Stimulated activated CD8-positive, alpha-beta memory T cell treated with anti-CD3 and anti-CD28 coated beads, Interleukin-7, amount 100 ng/mL, for 4 hours (primary cell): ENCODE data around the gene GRIK2.

Experiments
- DNase-seq, 2 donors: peaks; one replicate each; pipeline ENCODE4 v3.0.0-alpha.2; 2020; ENCODE audit warnings: low read depth in 2 of 2

Gene GRIK2

DNA sequence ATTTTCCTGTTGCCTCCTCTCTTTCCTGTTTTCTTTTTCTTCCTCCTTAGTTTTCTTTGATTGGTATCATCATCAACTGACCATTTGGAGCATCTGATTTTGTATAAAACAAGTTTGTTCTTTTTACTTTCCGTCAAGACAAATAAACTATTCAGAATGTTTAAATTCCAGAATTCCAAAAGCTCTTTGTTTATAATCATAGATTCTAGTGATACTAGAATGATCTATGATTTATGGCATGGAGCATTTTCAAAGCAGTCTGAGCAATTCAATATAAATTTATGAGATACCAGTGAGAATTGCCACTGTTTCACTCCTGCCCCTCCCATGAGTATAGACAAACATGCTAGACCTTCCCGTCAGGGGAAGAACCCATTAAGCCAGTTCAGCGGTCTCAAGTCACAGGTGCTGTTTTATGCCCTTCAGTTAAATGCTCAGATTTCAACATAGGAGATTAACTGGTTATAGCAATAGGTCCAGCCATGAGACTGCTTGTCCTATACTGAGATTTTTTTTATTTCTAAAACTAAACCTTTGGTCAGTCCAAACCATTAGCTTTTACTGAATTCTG lies 60.7 kb downstream of the GRIK2 start:
- DNase-seq, result no peak

DNA sequence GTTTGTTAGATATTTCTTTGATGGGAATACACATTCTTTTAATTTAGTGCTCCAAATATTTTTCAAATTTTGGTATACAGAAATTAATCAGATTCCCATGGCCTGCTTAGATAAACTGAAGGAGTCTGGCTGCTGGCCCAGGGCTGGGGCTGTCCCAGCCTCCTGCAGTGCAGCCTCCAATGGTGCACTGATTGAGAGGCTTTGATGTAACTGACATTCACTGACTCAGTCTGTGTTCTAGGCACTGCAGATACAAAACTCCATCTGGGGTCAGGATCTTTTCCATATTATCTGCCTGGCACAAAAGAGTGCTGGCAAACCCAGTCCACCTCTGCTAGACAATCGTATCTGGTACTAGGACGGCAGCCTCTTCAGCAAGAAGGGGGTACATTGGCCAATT lies 64.8 kb downstream of the GRIK2 start:
- no peak for DNase-seq

DNA sequence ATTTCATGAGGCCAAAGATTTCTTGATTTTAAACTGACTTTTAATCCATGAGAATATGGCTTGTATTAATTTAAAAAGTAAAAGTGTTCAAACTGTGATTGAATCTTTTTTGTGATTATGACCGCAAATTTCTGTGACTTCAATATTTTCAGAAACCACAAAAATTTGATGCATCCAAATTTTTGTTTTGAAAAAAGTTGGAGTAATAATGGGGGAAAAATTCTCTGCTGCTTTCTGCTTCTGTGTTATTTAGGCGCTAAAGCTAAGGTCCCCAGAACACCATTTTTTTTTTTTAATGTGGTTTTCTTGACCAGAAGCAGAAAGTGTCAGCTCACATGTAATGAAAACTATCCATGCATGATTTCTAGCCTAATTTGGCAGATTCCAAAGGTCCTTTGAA lies 65.3 kb downstream of the GRIK2 start:
- no peak for DNase-seq

DNA sequence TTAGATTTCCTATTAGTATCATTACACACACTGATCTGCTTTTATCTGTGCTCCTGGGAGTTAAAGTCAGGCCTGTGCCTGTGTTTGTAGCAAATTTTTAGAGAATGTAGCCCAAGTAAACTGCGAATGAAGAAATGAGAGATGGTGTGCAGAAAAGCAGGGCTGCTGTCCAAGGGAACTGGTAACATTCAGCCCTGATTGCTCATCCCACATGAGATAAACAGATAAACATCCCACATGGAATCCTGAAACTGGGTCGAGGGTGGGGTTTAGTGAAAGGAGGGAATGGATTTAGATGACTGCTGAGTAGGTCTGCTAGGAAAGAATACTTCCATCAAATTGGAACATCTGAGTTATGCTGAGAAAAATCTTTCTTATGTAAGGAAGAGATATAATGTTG lies 69.1 kb downstream of the GRIK2 start:
- no peak for DNase-seq

DNA sequence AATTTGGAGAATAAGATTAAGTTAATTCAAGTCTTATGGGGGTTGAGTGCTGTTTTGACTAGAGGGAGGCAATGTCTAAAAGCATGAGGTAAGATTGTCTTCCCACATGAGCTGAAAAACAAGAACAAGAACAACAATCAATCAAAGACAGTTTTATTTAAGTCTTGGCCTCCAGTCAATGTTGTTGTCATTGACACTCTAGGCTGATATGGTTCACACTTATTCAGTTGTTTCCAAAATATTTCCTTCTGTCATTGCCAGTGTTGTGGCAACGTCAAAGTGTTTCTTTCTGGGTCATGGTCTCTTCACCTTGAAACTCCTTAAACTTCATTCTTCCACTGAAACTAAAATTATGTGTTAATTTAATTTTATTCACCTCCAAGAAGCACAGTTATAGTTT lies 72.4 kb downstream of the GRIK2 start:
- DNase-seq, result no peak

DNA sequence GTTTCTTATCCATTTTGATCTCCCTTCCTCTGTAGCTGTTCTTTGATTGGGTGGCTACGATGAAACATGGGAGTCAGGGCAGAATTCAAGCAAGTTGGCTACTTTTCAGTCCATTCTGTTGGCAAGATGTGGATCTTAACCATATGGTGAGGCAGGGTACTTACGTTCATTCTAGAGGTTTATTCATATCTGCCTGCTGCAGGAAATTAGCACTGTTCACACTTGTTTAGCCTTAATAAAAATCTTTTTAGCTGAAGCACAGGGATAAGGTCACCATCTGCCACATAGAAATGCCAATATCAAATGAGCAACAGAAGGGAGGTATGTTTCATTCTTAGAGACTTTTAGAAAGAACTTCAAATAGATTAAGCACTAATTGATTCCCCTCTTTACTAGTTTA lies 83.9 kb downstream of the GRIK2 start:
- no peak for DNase-seq

DNA sequence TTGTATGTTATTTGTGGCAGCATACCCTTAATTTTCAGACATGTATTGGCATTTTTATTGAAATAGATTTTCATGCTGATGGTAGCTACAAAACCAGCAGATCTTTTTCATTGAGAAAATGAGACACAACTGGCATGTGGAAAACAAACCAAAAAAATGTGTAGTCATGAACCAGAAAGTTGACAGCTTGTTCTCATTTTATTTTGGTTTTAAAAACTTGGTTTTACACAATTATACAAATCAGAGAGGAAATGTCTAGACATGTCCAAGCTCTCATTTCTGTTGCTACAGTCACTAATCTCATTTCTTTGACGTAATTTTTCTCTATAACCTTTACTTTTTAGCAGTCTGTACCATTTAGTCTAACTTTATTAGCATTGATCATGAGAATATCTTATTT lies 85.4 kb downstream of the GRIK2 start:
- DNase-seq, result no peak

DNA sequence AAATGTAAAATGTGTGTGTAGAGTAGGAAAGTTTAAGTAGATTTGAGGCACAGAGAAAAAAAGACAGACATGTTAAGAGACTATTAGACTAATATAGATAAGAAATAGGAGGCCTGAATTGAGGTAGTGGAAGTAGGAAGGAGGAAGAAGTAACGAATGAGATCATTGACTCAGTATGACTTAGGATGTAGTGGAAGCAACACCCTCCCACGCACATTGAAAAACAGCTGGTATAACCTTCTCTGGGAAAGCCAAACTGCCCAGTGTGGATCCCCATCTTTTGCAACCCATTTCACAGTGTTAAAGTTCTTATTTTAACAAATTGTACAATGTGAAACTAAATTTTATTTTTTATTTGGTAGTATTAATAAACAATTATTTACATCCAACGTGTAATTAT lies 89.1 kb downstream of the GRIK2 start:
- no peak for DNase-seq

DNA sequence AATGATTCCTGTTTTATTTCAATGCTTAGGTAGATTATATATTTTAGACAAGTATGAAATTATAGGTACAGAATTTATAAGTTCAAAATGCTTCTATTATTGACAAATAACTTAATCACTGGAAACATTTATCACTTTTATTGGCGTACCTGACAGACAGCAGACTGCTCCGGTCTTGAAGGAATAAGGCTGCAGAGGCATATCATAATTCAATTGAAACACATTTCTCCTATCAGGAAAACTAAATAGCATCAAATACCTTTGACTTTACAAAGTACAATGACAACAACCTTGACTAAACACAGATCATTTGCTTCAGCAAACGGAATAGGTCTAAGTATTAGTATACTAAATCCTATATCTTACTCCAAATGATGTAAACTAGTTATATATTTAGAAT lies 91.3 kb downstream of the GRIK2 start:
- no peak for DNase-seq

DNA sequence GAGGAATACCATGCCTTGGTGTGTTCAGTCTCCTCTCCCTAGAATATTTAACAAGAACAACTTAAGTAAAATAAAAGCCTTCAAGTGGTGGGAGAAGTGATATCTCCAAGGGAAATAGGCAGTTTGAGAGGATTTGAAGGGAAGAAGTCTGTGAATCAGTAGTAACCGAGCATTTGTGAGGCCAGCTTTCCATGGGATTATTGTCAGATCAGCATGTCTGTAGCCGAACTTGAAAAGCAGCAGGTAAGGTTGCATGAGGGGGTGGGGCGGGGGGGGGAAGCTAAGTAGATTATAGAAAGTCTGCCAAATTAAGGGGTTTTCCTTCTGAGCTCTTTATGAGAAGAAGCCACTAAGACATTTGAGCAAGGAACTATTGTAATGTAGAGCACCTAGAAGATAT lies 92.6 kb downstream of the GRIK2 start:
- no peak for DNase-seq

DNA sequence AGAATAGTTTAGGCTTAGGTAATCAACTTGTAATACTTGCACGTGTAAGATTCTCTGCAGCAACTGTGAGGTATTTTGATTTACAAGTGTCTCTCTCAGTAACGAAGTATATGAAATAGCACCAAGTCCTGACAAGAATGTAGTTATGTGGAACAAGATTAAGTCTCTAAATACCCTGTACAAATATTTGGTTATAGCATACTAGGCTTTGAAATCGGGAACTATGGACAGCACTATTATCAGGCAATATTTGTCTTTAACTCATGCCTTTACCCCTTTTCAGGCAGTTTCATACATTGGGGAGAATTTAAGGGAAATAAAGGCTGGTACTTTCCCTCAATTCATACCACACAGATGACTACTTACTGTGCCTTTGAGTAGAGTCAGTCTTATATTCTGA lies 93.2 kb downstream of the GRIK2 start:
- no peak for DNase-seq

DNA sequence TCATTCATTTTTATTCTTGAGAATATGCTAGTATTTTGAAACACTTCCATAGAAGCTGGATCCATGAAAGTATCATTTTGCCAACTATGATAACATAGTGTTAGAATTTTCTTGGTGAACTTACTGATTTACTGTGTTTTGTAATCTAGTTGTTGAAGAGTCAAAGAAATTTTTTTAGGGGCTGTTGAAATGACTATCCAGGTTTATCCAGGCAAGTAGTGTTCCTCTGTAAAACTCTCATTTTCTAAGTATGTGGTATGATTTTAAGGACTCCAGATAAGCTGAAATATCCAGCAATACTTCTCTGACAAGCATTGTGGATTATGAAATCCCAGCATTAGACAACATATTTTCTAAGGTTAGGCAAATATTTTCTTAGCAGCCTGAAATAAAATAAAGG lies 95.9 kb downstream of the GRIK2 start:
- no peak for DNase-seq

DNA sequence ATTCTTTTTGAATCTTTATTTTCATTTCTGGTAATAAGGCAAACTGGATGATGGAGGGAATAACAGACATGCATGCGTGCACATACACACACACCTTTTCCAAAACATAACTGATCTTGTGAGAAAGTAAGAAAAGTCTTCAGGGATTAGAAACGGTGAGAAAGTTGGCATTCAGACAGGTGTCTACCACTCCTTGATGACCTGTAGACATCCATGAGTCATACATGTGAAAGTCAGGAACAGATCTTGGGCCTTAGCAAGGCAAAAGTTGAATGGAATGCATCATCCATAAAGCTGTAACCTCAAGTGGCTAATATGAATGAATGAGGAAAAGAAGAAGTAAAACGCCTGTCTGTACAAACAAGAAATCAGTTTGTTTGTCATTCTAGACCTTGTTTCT lies 97.3 kb downstream of the GRIK2 start:
- no peak for DNase-seq

DNA sequence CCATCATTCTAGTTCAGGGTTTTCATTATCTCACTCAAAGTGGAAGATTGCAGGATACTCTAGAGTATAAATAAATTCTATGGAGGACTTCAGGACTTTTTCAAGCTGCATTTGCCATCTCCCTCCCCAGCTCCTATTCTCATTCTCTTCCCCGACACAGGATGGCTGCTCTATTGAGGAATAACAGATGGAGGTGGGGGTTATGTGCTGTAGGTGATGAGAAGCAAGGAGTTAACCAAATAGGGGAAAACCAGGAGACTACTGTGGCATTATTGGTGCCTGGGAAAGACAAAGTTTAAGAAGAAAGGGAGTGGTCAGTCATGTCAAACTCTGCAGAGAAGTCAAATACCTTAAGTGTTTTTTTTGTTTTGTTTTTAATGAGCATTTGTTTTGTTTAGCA lies 109.3 kb downstream of the GRIK2 start:
- no peak for DNase-seq

DNA sequence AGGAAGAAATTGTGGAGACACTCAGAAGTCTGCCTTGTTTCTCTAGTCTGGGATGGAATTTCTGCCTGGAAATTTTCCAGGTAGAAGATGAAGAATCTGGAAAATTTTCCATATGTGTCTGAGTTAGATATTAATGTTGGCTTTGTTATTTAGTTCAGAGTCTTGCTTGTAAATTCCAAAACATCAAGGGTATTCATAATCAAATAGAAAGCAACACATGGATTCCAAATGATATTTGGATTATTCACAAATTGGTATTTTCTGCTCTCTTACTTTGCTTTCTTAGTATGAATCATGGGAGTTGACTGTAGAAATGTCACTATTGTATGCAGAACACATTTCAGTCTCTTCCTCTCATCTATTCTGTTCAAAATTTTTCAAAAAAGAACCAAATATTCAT lies 116.0 kb downstream of the GRIK2 start:
- DNase-seq, result no peak

DNA sequence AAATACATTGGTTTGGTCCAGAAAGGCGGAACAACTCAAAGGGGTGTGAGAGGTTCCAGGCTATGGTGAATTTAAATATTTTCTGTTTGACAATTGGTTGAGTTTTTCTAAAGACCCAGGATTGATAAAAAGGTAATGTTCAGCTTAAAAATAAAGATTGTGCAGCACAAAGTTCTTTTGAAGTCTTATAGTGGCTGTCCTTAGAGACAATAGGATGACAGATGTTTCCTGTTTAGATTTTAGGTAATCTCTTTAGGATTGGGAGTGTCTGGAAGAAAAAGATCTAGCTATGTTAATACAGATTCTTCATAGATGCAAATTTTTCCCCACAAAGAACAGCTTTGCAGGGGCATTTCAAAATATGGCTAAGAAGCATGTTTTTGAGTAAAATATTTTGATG lies 119.7 kb downstream of the GRIK2 start:
- no peak for DNase-seq

DNA sequence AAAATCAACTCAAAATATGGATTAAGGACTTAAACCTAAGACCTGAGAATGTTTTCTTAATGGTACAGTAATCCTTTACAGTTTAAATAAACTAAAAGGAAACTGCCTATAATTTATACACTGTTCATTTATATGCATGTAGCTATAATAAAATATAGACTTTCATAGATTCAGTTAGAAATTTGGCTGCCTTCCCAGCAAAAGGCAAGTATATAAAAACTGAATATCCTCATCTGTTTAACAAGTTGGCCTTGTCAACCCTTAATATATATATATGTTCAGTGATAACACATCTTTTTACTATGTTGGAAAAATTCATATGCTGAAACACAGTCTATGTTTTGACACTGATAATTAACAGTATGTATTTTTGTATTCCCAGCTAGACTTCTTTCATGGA lies 123.1 kb downstream of the GRIK2 start:
- no peak for DNase-seq

DNA sequence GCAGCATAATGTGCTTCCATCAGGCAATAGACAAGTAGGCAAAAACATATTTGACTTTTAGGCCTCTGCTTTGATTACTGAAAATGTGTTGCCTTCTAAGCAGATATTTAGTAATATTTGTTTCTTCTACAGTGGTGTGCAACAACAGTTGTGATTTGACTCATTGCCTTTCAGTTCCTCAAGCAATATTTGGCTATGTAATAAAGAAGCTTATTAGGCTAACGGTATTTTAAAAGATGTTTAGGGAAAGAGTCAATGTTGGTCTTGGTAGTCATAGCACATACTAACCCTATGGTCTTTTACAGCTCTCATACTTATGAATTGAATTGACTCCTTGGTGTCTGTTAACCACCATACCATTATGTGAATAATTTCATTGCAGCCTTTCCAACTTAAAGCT lies 124.1 kb downstream of the GRIK2 start:
- no peak for DNase-seq

DNA sequence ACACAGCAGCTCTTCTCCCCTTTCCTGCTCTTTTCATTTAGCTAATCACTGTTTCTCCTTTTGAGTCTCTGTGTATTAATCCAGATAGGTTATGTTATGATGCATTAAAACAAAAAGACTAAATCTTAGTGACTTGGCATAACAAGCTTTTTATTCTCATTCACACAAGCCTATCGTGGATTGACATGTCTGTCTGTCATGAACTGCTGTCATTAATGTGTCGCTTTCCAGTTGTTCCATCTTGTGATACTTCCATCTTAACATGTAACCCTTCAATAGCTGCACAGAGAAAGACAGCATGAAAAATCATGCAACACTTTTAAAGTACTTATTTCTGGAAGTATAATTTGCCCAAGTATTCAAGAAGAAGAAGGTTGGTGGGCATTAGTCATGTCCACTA lies 128.7 kb downstream of the GRIK2 start:
- DNase-seq, result no peak

DNA sequence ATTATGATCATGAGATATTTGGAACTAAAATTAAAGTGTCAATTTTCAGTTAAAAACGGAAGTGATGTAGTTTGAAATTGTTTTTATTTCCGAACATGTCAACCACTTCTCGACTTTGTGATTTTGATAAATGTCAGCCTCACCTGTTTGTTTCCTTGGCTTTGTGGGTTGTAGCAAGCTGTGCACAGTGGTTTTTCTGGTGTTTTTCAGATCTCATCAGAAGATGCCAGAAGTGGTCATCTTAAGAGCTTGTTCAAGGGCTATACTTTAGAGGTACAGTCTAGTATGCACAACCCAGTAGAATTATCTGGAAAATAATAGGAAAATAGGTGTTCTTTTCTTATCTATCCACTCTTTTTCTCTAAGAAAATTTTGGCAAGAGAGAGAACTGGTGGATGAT lies 134.0 kb downstream of the GRIK2 start:
- DNase-seq, result no peak

DNA sequence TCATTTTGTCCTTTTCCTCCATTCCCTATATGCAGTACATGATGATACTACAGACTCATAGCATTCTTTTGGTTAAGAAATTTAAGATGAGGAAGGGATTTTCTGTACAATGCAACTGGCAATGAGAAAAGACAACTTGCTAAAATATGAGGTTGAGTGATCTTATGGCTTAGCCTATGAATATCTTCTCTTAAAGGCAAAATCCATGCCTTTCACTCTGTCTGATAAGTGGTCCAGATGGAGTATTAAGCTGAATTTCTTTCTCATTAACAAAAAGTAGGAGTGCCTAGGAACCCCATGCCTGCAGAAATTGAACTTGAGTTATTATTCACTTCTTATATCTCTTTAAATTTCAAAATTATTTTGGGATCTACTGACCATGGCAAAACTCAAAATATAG lies 135.3 kb downstream of the GRIK2 start:
- no peak for DNase-seq

DNA sequence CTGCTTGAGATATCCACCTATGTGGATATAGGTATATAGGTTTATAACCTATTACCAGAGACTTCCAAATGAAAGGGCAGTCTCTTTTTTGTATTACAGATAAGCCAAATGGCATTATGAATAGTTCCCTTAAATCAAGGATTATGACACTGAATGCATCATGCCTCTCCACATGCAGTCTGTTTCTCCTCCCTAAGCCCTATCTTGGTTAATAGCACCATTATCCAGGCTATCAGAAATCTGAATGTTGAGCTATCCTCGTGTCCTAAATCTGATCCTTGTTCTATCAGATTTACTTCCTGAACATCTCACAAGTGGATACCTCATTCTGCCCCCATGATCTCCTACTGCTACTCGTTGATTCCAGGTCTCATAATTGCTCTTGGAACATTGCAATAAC lies 138.0 kb downstream of the GRIK2 start:
- no peak for DNase-seq

DNA sequence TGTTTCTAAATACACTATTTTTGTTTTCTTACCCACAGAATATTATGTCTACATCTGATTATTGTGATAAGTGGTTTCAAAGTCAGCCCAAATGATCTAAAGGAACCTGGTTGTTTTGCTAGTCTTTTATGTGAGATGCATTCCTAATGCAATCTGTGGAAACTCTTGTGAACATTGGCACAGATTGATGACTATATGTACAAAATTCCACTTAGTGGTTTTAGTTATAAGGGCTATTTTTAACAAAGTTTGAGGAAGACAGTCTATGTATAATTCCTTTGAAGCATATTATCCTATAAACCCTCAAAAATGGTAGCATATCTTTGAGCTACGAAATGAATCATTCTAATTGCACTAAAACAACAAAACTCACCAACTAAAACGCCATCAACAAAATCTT lies 140.9 kb downstream of the GRIK2 start:
- no peak for DNase-seq

DNA sequence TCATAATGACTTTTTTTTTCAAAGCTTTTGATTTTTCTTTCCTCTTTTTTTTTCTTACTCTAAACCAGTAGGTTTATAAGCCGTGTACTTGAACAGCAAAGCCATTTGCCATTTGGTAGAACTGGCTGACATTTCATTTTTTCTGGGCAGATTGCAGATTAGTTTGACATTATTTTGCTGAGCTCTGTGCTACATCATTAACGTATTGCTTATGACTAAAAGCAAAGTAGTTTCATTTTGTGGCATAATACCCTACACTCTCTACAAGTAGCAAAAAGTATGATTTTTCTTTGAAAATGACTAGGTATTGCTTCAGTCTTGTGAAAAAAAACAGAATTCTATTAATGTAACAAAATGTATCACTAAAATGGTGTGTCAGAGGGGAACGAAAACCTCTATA lies 141.3 kb downstream of the GRIK2 start:
- no peak for DNase-seq

DNA sequence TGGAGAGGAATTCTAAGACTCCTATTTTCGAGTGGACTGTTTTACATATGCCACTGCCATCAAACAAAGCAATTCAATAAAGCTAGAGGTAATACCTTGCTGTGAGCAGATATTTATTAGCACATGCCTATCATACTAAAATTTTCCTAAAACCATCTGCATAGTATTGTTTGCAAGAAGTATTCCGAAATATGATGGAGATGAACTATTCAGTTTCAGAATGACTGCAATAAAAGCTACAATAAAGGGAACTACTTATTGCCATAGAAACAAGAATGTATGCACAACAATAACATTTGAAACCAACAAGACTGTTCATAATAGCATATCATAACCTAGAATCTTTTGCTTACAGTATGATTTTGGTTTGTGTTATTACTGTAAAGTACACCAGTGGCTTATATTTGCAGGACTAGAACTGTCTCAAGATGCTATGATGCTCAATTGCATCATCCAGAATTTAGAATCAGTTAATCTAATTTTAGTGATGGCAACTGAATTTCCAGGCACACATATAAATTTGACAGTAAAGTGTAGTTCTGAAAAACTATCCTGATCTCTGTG lies 144.3 kb downstream of the GRIK2 start:
- no peak for DNase-seq
